HG02623 (cell line): Measurements from ENCODE around the gene SYT6.

Experiments used
- ATAC-seq: cut with Tn5 transposase; IDR thresholded peaks from one replicate; pipeline ENCODE4 v1.9.1; 2021; ENCODE audit warnings: moderate library complexity; ENCODE audit not compliant: unreplicated experiment

The SYT6 gene

GRCh38 chr1:114155706-114156105, 2.0 kb upstream of the SYT6 start:
- no peak for ATAC-seq

GRCh38 chr1:114154963-114155322, 1.3 kb upstream of the SYT6 start:
- no peak for ATAC-seq

- no peak for ATAC-seq
Observed at GRCh38 chr1:114154146-114154962, 685 bp upstream of the SYT6 start.

GRCh38 chr1:114152508-114153260, 985 bp downstream of the SYT6 start:
- ATAC-seq: no peak

- no peak for ATAC-seq
Observed at GRCh38 chr1:114152089-114152507, 1.6 kb downstream of the SYT6 start.

- ATAC-seq: no peak
Observed at GRCh38 chr1:114150016-114150415, 3.7 kb downstream of the SYT6 start.

GRCh38 chr1:114149211-114149610, 4.5 kb downstream of the SYT6 start:
- no peak for ATAC-seq

GRCh38 chr1:114145504-114146151, 8.0 kb downstream of the SYT6 start:
- no peak for ATAC-seq

GRCh38 chr1:114144016-114144415, 9.7 kb downstream of the SYT6 start:
- no peak for ATAC-seq

GRCh38 chr1:114139540-114139939, 14.1 kb downstream of the SYT6 start:
- ATAC-seq: no peak

- ATAC-seq: no peak
Observed at GRCh38 chr1:114137497-114137896, 16.2 kb downstream of the SYT6 start.

- no peak for ATAC-seq
Observed at GRCh38 chr1:114135786-114136185, 17.9 kb downstream of the SYT6 start.

- no peak for ATAC-seq
Observed at GRCh38 chr1:114134518-114134917, 19.2 kb downstream of the SYT6 start.

GRCh38 chr1:114133129-114133528, 20.5 kb downstream of the SYT6 start:
- ATAC-seq: no peak

- ATAC-seq: no peak
Observed at GRCh38 chr1:114131526-114132220, 22.0 kb downstream of the SYT6 start.

GRCh38 chr1:114130846-114131525, 22.7 kb downstream of the SYT6 start:
- no peak for ATAC-seq

- ATAC-seq: no peak
Observed at GRCh38 chr1:114130213-114130612, 23.5 kb downstream of the SYT6 start.

- no peak for ATAC-seq
Observed at GRCh38 chr1:114128293-114128692, 25.4 kb downstream of the SYT6 start.

- ATAC-seq: peak; percentile 57
Observed at GRCh38 chr1:114126261-114127095, 27.2 kb downstream of the SYT6 start.

- no peak for ATAC-seq
Observed at GRCh38 chr1:114124644-114125043, 29.0 kb downstream of the SYT6 start.
